BJ (cell line): ENCODE results near the gene POC1B. TPM values are rescaled to one million over a fixed set of nuclear protein-coding genes. Genes with fewer than 3 reads are reported as not detected.

Experiments
- CTCF ChIA-PET: fragments of 350-600 bp; formaldehyde crosslinking; extraction: SDS; loops from one replicate; lab custom pipeline; 2021; ENCODE audit warnings: antibody characterized with exemption, inconsistent platforms; lab: Yijun Ruan, JAX
- POLR2A ChIA-PET: fragments of 300-600 bp; sonication (Branson Sonifier 250); formaldehyde crosslinking; extraction: SDS; loops from one replicate; lab custom pipeline; 2021; ENCODE audit warnings: antibody characterized with exemption; lab: Charles Lee
- DNase-seq: peaks from one replicate; pipeline ENCODE4 v3.0.0-alpha.2; 2011; ENCODE audit warnings: low read depth
- H3K27me3 ChIP-seq: 2 replicates; pipeline ENCODE4 v1.6.0; 2011; ENCODE audit warnings: low read length; ENCODE audit not compliant: control insufficient read depth, insufficient read depth
- H3K36me3 ChIP-seq: 2 replicates; pipeline ENCODE4 v1.5.1; 2011; ENCODE audit warnings: low read length; ENCODE audit not compliant: control insufficient read depth, insufficient read depth
- H3K4me3 ChIP-seq: 2 replicates; pipeline ENCODE4 v1.5.1; 2011; ENCODE audit warnings: low read depth, mild to moderate bottlenecking, control low read depth, low read length
- CTCF ChIP-seq: IDR thresholded peaks from 2 replicates; pipeline ENCODE4 v1.5.1; 2011; ENCODE audit warnings: low read depth, mild to moderate bottlenecking, control low read depth, inconsistent platforms, low read length, moderate library complexity; ENCODE audit not compliant: insufficient read depth
- polyA plus RNA-seq: library from polyadenylated mRNA; depleted of rRNA; stranded (reverse); fragments of >200 nt; gene quantifications from 2 replicates; pipeline ENCODE4 v1.2.3, GENCODE V29; 2011

POC1B gene
- polyA plus RNA-seq, 1 experiment, result 6.7 TPM

- TF ChIP-seq CTCF, result no peak
- Histone ChIP-seq H3K36me3 (no peaks in the 10 kb centered on the region), H3K4me3 (no peak overlapping the region), H3K27me3 (no peaks in the 10 kb centered on the region)
- CTCF ChIA-PET, result no interaction called here
- DNase-seq, result no peak
- POLR2A ChIA-PET, result no interaction called here
Measured at GRCh38 chr12:89401433-89402058, 124.3 kb downstream of the POC1B start.

DNA sequence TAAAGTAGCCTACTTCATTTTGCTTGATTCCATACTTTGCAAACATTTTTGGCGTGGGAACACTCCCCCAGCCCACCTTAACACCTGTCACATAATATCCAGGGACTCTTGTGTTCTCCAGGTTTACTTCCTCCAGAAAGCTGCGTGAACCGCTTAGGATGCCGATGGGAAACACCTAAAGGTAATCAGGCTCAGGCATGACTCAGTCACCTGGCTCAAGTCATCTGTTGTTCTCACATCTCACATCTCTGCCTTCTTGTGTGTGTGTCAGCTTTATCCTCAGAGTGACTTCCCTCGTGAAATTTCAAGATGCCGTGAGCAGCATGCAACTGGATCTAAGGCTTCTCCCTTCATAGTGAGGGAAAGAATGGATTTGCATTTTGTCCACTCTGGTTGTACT, 125.4 kb downstream of the POC1B start:
- POLR2A ChIA-PET, result no interaction called here
- TF ChIP-seq CTCF, result no peak
- H3K36me3 ChIP-seq, result no peaks in the 10 kb centered on the region
- no peak for DNase-seq
- no peak overlapping the region for H3K4me3 ChIP-seq
- CTCF ChIA-PET, result no interaction called here
- H3K27me3 ChIP-seq, result no peaks in the 10 kb centered on the region

DNA sequence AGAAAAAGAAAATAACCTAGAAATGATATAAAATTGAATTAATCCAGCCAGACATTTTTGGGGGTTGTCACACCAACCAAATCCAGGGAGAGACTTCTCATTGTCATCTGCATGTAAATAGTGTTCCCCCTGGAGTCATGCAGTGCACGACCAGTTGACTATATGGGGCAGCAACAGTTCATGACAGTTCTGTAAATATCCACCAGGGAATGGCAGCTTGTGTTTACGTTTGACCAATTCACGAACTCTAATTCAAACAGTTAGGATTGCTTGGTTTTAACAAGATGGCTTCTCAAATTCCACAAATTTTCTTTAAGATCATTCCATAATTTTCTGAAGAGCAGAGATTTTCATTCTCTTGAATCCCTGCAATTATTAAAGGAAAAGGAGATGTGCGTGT, 130.1 kb downstream of the POC1B start:
- CTCF ChIA-PET, result interaction anchor here (1.3 kb wide), 1 partner anchor 10 kb away, joined by 3 read pairs; no protein-coding TSS in a partner anchor
- Histone ChIP-seq H3K36me3 (no peaks in the 10 kb centered on the region), H3K4me3 (no peak overlapping the region), H3K27me3 (no peaks in the 10 kb centered on the region)
- no peak for TF ChIP-seq CTCF
- POLR2A ChIA-PET, result no interaction called here
- no peak for DNase-seq

- CTCF ChIA-PET, result no interaction called here
- POLR2A ChIA-PET, result no interaction called here
- no peak for DNase-seq
Measured at GRCh38 chr12:89393551-89394121, 132.2 kb downstream of the POC1B start.

DNA sequence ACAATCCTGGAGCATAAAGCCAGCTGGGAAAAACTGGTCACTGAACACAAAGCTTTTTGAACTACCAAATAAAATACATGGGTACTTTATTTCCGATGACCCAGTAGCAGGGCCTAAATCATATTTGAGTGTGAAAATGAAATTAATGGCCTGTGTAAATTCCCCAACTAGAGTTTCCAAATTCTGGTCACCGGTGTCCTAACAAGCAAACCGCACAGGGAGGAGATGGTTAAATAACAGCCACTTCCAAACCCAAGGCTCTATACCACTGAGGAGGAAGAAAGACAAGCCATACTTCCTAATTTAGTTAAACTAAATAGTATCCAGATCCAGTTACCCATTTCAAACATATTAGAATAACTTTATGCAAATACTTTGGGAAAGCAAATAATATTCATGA, 133.5 kb downstream of the POC1B start:
- ChIA-PET CTCF (interaction anchor here (1.4 kb wide), 1 partner anchor 10 kb away, joined by 3 read pairs; no protein-coding TSS in a partner anchor), POLR2A (no interaction called here)
- no peaks in the 10 kb centered on the region for H3K36me3 ChIP-seq
- no peak for TF ChIP-seq CTCF
- no peak overlapping the region for H3K4me3 ChIP-seq
- no peaks in the 10 kb centered on the region for H3K27me3 ChIP-seq
- no peak for DNase-seq

More at GRCh38 chr12:89393551-89394121, 132.2 kb downstream of the POC1B start:
- H3K4me3 ChIP-seq, result no peak overlapping the region
- no peaks in the 10 kb centered on the region for H3K27me3 ChIP-seq
- no peaks in the 10 kb centered on the region for H3K36me3 ChIP-seq
- no peak for TF ChIP-seq CTCF
